ENCODE measurements around the gene PLSCR5. TPM values are rescaled to one million over a fixed set of nuclear protein-coding genes. Genes with fewer than 3 reads are reported as not detected.

Gene PLSCR5
- total RNA-seq, 1 donor from 2014 or later: under 0.01 TPM

DNA sequence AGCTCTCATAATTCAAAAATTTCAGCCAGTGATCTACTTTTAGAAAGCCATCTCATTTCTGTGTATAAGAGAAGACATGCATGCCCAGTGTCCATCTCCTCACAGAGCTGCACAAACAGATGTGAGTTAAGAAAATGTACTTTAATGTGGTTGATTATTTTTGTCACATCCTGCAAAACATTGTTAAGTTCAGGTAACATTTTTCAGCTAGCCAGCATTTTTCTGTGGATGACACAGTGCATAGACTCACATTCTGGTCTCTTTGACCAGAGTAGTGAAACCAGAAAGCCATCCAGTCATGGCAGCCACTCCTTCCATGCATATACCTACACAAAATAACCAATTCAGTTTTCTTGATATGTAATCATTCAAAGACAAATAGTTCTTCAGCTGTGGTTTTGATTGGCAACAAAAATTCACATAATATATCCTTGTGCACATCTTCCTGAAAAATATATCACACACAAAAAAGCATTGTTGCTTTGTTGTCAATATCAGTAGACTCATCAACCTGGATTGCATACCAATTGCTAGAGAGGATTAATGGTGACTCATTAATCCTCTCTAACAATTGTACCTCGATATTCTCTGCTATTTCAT, 58.7 kb downstream of the PLSCR5 start:
- FAIRE-seq (no peak), DNase-seq (ENCODE audit: low spot score in 2 of 2) (no peak)

DNA sequence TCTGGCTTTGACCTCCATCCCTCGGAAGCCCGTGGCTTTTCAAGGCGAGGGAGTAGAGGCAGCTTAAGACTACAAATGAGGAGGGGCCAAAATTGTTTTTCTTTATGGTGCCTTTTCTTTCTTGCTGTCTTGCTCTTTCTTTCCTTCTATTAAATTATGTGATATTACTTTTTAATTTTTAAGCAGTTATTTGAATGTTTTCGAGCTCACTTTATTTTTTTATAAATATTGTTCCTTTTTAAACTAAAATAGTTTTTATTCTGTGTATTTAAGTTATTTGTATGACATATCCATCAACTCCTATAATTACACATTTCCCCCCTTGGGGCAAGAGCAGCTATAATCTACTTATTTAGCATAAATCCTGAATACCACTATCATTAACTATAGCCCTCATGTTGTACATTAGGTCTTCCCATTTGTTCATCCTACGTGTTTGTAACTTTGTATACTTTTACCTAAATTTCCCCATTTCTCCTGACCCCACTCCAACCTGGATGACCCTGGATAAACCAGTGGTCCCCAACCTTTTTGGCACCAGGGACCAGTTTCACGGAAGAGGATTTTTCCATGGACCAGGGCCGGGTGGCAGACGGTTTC, 60.1 kb downstream of the PLSCR5 start:
- DNase-seq (ENCODE audit: low spot score in 2 of 2) (no peak), FAIRE-seq (no peak)

DNA sequence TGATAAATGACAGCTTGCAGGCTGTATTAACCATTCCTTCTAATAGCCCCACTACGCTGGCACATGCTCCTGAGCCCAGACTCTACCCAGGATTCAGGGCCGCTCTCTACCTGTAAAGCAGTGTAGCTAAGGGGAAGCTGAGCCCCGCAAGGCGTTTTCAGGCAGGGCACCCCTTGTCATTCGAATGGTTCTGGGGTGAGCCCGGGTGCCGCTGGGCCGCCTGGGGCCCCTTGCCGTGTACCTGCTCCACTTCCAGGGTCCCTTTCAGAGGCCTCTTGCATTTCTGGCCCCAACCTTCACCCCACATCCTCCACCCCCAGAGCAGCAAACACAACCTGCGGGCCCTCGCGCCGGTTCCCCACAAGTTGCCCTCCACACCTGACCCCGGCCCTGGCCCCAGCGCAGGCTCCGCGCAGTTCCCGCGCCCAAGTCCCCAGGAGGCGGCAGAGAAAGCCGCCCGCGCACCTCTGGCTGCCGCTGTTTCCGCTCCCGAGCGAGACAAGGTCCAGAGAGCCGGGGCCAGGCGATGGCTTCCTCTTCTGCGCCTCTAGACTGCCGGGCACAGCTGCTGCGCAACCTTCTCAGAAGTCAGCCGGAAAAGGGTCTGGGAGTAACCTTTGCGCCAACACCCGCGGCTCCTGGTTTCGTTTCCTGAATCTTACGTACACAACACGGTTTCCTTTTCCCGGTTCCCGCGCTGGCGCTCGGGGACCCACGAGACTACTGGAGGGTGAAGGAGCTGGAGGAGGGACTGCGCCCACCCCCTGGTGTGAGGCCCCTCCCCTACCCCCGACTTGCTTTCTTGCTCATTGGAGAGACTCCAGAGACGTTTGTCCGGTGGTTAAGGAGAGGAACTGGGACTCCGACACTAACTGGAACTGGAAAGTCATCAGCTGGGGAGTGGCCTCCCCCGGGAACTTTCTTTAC, 60.9 kb downstream of the PLSCR5 start, which contains the start of gene PLSCR1:
TSS of gene PLSCR1 (minus strand) at position 606 of the 927 bp plus-strand sequence. CDS start 8,055 bp downstream, outside the sequence.
- DNase-seq (ENCODE audit: low spot score in 2 of 2) (peak; percentile 52 to 75), FAIRE-seq (no peak)

DNA sequence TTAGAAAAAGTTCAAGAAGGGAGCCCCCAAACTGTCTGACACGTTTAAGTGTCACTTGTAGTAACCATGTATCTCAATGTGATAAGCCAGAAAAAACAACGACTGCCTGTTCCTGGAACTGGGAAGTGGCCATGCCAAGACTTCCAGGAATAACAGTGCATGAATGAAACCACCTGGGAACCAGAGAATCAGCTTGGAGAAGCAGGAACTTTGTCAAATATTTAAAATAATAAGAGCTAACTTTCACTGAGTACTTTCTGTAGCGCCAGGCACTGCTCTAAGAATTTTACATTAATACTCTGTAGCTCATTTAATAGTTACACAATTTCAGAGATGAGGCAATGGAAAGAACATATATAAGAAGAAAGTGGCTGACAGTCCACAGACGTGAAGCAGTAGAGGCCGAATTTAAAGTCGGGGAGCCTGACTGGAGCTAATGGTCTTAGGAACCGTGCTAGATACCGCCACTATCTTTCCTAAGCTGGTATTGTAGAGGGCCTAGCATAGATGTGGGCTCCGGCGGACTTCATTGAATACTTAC, 61.6 kb downstream of the PLSCR5 start:
- no peak for FAIRE-seq
- no peak for DNase-seq (ENCODE audit: low spot score in 2 of 2)

DNA sequence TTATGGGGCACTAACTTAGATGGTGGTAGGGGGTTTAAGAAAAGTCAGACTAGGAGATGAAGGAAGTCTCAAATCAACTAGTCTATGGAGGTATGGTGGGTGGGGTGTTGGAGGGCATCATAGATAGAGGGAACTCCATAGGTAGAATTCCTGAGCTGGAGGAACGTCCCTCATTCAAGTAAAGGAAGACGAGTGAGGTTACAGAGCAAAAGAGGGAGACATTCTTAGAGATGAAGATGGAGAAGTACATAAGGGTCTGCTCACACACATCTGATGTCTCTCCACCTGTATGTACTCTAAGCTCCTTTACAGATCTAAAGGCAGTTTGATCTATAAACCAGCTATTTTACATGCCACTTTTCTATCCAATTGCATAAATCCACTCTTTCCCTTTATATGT, 62.2 kb downstream of the PLSCR5 start:
- DNase-seq (ENCODE audit: low spot score in 2 of 2) (no peak), FAIRE-seq (no peak)

DNA sequence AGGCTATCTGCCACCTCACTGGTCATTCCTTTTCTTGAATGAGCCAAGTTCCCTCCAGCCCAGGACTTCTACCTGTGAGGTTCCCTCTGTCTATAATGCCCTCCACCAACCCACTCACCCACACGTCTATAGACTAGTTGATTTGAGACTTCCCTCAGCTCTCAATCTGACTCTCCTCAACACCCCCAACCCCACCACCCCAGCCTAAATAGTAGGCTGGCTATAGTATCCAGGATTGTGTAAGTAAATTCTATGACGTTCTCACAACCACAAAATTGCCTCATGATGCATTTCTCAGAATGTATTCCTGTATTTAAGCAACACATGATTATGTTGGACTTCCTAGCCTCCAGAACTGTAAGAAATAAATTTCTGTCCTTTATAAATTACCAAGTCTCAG, 63.0 kb downstream of the PLSCR5 start:
- DNase-seq (ENCODE audit: low spot score in 2 of 2) (no peak), FAIRE-seq (no peak)

DNA sequence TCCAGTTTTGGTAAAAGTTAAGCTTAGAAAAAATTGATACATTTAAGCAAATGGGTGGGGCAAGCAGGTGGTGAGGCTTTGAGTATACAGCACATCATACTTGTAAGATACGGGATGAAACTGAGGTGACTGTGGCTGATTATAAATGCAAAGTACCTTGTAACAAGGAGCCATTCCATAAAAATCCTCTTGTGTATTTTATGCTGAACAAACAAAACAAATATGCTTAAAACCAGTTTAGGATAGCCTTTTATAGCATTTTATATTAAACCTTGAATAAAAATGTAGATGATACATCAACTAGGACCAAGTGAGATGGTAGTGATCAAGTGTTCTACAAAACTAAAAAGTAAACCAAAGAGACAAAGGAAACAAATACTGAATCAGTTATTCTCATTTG, 64.2 kb downstream of the PLSCR5 start:
- DNase-seq (ENCODE audit: low spot score in 2 of 2): no peak
- FAIRE-seq: no peak

DNA sequence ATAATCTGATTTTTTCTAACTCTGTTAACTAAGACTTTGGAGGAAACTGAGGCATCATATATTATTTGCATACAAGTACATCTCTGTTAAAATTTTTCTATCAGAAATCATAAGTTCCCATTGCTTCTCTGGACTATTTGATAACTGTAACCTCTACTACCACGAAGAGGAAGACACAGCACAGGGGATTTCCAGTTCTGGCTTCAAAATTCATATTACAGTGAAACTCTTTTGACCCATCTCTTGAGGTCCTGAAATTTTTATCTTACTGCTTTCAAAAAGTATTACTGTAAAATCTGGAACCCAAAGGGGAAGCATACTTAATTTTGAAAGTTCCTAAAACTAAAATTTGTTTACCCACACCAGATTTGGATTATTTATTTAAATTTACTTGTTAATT, 64.9 kb downstream of the PLSCR5 start:
- FAIRE-seq (no peak), DNase-seq (ENCODE audit: low spot score in 2 of 2) (no peak)

DNA sequence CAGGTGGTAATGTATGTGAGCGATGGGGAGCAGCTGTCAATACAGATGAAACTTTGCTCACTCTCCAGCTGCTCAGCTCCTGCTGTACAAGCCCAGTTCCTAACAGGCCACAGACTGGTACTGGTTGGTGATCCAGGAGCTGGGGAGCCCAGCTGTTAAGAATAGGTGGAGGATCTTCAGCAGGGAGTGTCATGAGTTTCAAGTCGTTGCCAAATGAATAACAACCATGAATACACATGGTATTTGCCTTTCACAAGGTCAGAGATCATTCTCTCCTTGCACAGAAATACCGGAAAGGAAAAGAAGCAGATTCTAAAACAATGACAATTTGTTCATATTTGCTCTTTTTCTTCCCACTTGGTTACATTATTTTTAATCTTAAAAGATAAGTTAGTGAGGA, 65.8 kb downstream of the PLSCR5 start:
- FAIRE-seq: no peak
- no peak for DNase-seq (ENCODE audit: low spot score in 2 of 2)

DNA sequence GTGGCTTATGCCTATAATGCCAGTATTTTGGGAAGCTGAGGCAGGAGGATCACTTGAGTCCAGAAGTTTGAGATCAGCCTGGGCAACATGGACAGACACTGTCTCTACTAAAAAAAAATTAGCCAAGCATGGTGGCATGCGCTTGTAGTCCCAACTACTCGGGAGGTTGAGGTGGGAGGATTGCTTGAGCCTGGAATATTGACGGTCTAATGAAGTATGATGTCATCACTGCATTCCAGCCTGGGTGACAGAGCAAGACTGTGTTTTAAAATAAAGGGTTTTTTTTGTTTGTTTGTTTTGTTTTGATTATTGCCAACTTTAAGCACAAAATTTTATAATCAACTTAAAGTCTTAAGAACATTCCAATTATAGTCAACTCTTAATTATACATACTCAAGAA, 67.5 kb downstream of the PLSCR5 start:
- DNase-seq (ENCODE audit: low spot score in 2 of 2) (no peak), FAIRE-seq (no peak)

DNA sequence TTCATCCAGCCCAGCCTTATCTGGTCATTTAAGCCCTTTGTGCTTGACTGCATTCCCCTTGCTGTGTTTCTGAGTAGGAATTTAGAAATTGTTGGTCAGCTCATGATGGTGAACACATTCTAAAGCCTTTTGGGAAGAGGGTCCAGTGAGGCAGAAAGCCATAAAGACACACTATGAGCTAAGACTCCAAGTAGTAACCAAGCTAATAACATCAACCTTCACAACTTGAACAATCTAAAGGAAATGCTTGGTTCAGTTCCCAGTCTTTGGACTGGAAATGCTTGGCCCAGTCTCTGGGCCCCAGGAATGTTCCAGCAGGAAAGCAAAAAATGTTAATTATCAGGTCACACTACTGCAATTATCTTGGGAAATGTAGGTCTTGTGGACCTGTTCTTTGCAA, 68.5 kb downstream of the PLSCR5 start:
- DNase-seq (ENCODE audit: low spot score in 2 of 2) (no peak), FAIRE-seq (no peak)

Small RNA genes lying within 50 kb of the gene (small RNA-seq; reads per million reads assigned to genes)
- not detected for gene RNU6-428P

Other genes with a start within 250 kb of the PLSCR5 start
- not detected for gene PLSCR2, start 135.8 kb downstream of the PLSCR5 start, total RNA-seq
- gene PLSCR1, start 60.7 kb downstream of the PLSCR5 start, total RNA-seq: 7.7 TPM

Measured in frontal cortex (tissue), 4 donors.